Adrenal gland (tissue), 5 donors: ENCODE data around the gene NUMA1.

ENCODE experiments used
- POLR2A ChIP-seq, 2 donors: fragments of 450-650 bp; IDR thresholded peaks; one replicate each; pipeline ENCODE4 v1.6.1; 2017; ENCODE audit warnings: antibody characterized with exemption in 2 of 2, mild to moderate bottlenecking in 2 of 2, moderate library complexity in 1 of 2
- TF ChIP-seq, protein P1 (sequence below), 6 experiments: fragments of 450-650 bp in 4 of 6; fragments of 200-600 bp in 2 of 6; sonication (generic) in 1 of 6; IDR thresholded peaks; 1 replicate in 5 of 6; 2 replicates in 1 of 6; pipeline versions ENCODE4 v1.5.1 to v1.8.0; 2016 to 2021; ENCODE audit warnings: antibody characterized with exemption in 6 of 6, mild to moderate bottlenecking in 2 of 6, moderate library complexity in 1 of 6
- donor health status: DM: no; HTN: no; CAD: no.

DNA sequence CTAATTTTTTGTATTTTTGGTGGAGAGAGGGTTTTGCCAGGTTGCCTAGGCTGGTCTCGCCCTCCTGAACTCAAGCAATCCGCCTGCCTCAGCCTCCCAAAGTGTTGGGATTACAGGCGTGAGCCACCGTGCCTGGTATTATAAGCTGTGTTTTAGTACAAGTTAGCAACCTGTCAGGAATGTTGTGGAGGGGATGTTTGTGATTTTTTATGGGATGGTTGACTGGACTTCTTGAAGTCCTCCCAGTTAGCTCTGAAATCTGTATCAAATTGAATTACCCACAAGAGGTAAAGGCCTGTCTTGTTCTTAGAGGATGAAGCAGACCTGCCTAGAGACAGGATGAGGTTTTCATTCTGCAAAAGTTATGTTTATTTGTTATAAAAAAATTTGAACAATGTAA lies 115.7 kb downstream of the NUMA1 start:
- TF ChIP-seq, protein P1, sequence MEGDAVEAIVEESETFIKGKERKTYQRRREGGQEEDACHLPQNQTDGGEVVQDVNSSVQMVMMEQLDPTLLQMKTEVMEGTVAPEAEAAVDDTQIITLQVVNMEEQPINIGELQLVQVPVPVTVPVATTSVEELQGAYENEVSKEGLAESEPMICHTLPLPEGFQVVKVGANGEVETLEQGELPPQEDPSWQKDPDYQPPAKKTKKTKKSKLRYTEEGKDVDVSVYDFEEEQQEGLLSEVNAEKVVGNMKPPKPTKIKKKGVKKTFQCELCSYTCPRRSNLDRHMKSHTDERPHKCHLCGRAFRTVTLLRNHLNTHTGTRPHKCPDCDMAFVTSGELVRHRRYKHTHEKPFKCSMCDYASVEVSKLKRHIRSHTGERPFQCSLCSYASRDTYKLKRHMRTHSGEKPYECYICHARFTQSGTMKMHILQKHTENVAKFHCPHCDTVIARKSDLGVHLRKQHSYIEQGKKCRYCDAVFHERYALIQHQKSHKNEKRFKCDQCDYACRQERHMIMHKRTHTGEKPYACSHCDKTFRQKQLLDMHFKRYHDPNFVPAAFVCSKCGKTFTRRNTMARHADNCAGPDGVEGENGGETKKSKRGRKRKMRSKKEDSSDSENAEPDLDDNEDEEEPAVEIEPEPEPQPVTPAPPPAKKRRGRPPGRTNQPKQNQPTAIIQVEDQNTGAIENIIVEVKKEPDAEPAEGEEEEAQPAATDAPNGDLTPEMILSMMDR (IDR thresholded peaks at IDR 0.05), result no peak
- TF ChIP-seq POLR2A (IDR thresholded peaks at IDR 0.05), result no peak
